Fibroblast of lung (primary cell): ENCODE results near the gene TMPRSS11F.

Experiments used
- CTCF ChIP-seq, 2 donors: IDR thresholded peaks in 1 of 2; conservative IDR thresholded peaks in 1 of 2; 1 replicate in 1 of 2; 2 replicates in 1 of 2; pipeline ENCODE4 v1.5.1; 2011 to 2012; ENCODE audit warnings: low read length in 2 of 2, control low read depth in 1 of 2, inconsistent platforms in 1 of 2, low read depth in 1 of 2, mild to moderate bottlenecking in 1 of 2
- EZH2 ChIP-seq: IDR thresholded peaks from 2 replicates; pipeline ENCODE4 v1.5.1; 2012; ENCODE audit warnings: low read length, control low read depth, mild to moderate bottlenecking; ENCODE audit errors: missing control alignments

GRCh38 chr4:68109868-68110267 is 19.8 kb downstream of the TMPRSS11F start:
- TF ChIP-seq CTCF (conservative IDR thresholded peaks at IDR 0.05 in 1 of 2, IDR thresholded peaks at IDR 0.05 in 1 of 2; ENCODE audit: low read depth in 1 of 2, low read length in 2 of 2) = no peak
- no peak for TF ChIP-seq EZH2
